ENCODE data around the gene ATAD3A. TPM values are rescaled to one million over a fixed set of nuclear protein-coding genes. Genes with fewer than 3 reads are reported as not detected.

Gene ATAD3A
- total RNA-seq, 2 experiments from 2014 or later: 17.0 to 19.5 TPM

- H3K9me3 Mint-ChIP-seq: no peaks in the 10 kb centered on the region
- intact Hi-C loops (cut with DNase I, micrococcal nuclease): no loop called here
These were observed 30.2 kb downstream of the ATAD3A start for GRCh38 chr1:1541956-1542765.

GRCh38 chr1:1542766-1543705 is 31.1 kb downstream of the ATAD3A start:
- Mint-ChIP-seq H3K4me1 (ENCODE audit: low read depth) (peaks cover 5% of the 10 kb centered on the region), H3K4me3 (no peak overlapping the region), H3K27me3 (no peaks in the 10 kb centered on the region), H3K9me3 (no peaks in the 10 kb centered on the region), H3K27ac (no peak overlapping the region), H3K36me3 (ENCODE audit: low read depth) (peaks cover 7% of the 10 kb centered on the region)
- DNase-seq (peak in 1 of 14 experiments; percentile 29), ATAC-seq (ENCODE audit: poor library complexity) (no peak)
- ChIA-PET POLR2A (no interaction called here), CTCF (no interaction called here)
- intact Hi-C loops (cut with DNase I, micrococcal nuclease): no loop called here
- Histone ChIP-seq H3K27me3 (ENCODE audit: control insufficient read depth in 1 of 2, insufficient read depth in 2 of 2, low read length in 2 of 2) (no peaks in the 10 kb centered on the region), H3K9me3 (ENCODE audit: control insufficient read depth in 1 of 2, insufficient read depth in 1 of 2, low read length in 2 of 2) (peaks cover 0 to 5% of the 10 kb centered on the region in 2 experiments), H3K36me3 (ENCODE audit: insufficient read depth, low read length) (peaks cover 22% of the 10 kb centered on the region), H3K27ac (ENCODE audit: low read depth in 1 of 2, low read length in 2 of 2) (no peak overlapping the region), H3K4me1 (ENCODE audit: insufficient read depth, low read length) (peaks cover 20% of the 10 kb centered on the region), H3K4me3 (ENCODE audit: low read length) (no peak overlapping the region)
- no peak for TF ChIP-seq CTCF (IDR thresholded peaks at IDR 0.05)

More at GRCh38 chr1:1541956-1542765, 30.2 kb downstream of the ATAD3A start:
- peaks cover 18% of the 10 kb centered on the region for H3K36me3 ChIP-seq (ENCODE audit: insufficient read depth, low read length)
- peaks cover 0 to 5% of the 10 kb centered on the region in 2 experiments for H3K9me3 ChIP-seq (ENCODE audit: control insufficient read depth in 1 of 2, insufficient read depth in 1 of 2, low read length in 2 of 2)
- ATAC-seq (ENCODE audit: poor library complexity) (no peak), DNase-seq (peak in 1 of 14 experiments; percentile 27)
- Mint-ChIP-seq H3K27me3 (no peaks in the 10 kb centered on the region), H3K4me3 (peak overlapping the region; percentile 66), H3K27ac (no peak overlapping the region), H3K4me1 (ENCODE audit: low read depth) (peaks cover 5% of the 10 kb centered on the region), H3K36me3 (ENCODE audit: low read depth) (peaks cover 7% of the 10 kb centered on the region)
- H3K27ac ChIP-seq (ENCODE audit: low read depth in 1 of 2, low read length in 2 of 2): no peak overlapping the region
- no peak for TF ChIP-seq CTCF (IDR thresholded peaks at IDR 0.05)
- H3K27me3 ChIP-seq (ENCODE audit: control insufficient read depth in 1 of 2, insufficient read depth in 2 of 2, low read length in 2 of 2): no peaks in the 10 kb centered on the region
- H3K4me3 ChIP-seq (ENCODE audit: low read length): no peak overlapping the region
- ChIA-PET POLR2A (no interaction called here), CTCF (no interaction called here)
- H3K4me1 ChIP-seq (ENCODE audit: insufficient read depth, low read length): peaks cover 20% of the 10 kb centered on the region

- ChIA-PET POLR2A (no interaction called here), CTCF (no interaction called here)
- peaks cover 22% of the 10 kb centered on the region for H3K36me3 ChIP-seq (ENCODE audit: insufficient read depth, low read length)
- no peak for ATAC-seq (ENCODE audit: poor library complexity)
- no peaks in the 10 kb centered on the region for H3K27me3 ChIP-seq (ENCODE audit: control insufficient read depth in 1 of 2, insufficient read depth in 2 of 2, low read length in 2 of 2)
- H3K27ac Mint-ChIP-seq: no peak overlapping the region
- H3K36me3 Mint-ChIP-seq (ENCODE audit: low read depth): peaks cover 7% of the 10 kb centered on the region
- H3K4me1 ChIP-seq (ENCODE audit: insufficient read depth, low read length): peaks cover 20% of the 10 kb centered on the region
- H3K4me3 Mint-ChIP-seq: no peak overlapping the region
- no peaks in the 10 kb centered on the region for H3K9me3 Mint-ChIP-seq
- H3K4me1 Mint-ChIP-seq (ENCODE audit: low read depth): peaks cover 5% of the 10 kb centered on the region
- H3K9me3 ChIP-seq (ENCODE audit: control insufficient read depth in 1 of 2, insufficient read depth in 1 of 2, low read length in 2 of 2): peaks cover 0 to 5% of the 10 kb centered on the region in 2 experiments
- H3K4me3 ChIP-seq (ENCODE audit: low read length): no peak overlapping the region
- no peak for DNase-seq
- no peak for TF ChIP-seq CTCF (IDR thresholded peaks at IDR 0.05)
- intact Hi-C loops (cut with DNase I, micrococcal nuclease): no loop called here
- H3K27me3 Mint-ChIP-seq: no peaks in the 10 kb centered on the region
- no peak overlapping the region for H3K27ac ChIP-seq (ENCODE audit: low read depth in 1 of 2, low read length in 2 of 2)
These were observed 31.7 kb downstream of the ATAD3A start for GRCh38 chr1:1543706-1544099.

Data from CD4-positive, alpha-beta T cell (primary cell).